22Rv1 (cell line): ENCODE measurements around the gene CHKB.

Source experiments
- H3K27ac ChIP-seq: fragments of 450-650 bp; 2 replicates; pipeline ENCODE4 v1.5.1; 2017
- ZFX ChIP-seq: fragments of 450-650 bp; IDR thresholded peaks from 2 replicates; pipeline ENCODE4 v1.6.1; 2017; ENCODE audit warnings: antibody characterized with exemption, borderline replicate concordance
- TF ChIP-seq, protein P1 (sequence below): fragments of 450-650 bp; IDR thresholded peaks from 2 replicates; pipeline ENCODE4 v1.5.1; 2017; ENCODE audit warnings: mild to moderate bottlenecking

The CHKB gene, protein sequence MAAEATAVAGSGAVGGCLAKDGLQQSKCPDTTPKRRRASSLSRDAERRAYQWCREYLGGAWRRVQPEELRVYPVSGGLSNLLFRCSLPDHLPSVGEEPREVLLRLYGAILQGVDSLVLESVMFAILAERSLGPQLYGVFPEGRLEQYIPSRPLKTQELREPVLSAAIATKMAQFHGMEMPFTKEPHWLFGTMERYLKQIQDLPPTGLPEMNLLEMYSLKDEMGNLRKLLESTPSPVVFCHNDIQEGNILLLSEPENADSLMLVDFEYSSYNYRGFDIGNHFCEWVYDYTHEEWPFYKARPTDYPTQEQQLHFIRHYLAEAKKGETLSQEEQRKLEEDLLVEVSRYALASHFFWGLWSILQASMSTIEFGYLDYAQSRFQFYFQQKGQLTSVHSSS

DNA sequence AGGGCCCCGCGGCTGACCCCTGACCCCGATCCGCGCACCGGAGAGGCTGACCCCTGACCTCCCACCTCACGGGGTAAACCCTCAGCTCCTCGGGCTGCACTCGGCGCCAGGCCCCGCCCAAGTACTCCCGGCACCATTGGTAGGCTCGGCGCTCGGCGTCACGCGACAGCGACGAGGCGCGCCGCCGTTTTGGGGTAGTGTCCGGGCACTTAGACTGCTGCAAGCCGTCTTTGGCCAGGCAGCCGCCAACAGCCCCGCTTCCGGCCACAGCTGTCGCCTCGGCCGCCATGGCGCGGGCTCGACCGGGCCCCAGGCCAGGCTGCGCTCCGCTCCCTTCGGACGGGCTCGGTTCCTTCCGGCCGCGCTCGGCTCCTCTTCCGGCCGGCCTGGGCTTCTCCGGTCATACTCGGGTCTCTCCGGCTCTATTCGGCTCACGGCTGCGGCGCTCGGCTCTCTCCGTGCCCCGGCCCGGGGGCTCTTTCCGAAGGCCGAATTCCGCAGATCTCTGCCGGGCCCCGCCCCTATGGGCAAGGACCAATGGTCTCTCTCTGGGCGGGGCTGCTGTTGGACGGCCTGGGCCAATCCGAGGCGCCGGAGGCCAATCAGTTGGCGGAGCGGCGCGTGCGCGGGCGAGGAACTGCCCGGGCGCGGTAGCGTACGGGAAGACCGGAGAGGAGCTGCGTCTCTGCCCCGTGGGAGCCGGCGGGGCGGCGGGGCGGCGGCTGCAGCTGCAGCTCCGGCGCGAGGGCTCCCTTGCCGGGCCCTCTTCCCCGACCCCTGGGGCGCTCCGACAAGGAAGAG lies at the start of gene CHKB:
Gene CHKB, minus strand, starts transcription at position 357 of the 801 bp plus-strand sequence. Its CDS starts 68 bp downstream, at position 289.
- TF ChIP-seq ZFX, result no peak
- TF ChIP-seq, protein P1, sequence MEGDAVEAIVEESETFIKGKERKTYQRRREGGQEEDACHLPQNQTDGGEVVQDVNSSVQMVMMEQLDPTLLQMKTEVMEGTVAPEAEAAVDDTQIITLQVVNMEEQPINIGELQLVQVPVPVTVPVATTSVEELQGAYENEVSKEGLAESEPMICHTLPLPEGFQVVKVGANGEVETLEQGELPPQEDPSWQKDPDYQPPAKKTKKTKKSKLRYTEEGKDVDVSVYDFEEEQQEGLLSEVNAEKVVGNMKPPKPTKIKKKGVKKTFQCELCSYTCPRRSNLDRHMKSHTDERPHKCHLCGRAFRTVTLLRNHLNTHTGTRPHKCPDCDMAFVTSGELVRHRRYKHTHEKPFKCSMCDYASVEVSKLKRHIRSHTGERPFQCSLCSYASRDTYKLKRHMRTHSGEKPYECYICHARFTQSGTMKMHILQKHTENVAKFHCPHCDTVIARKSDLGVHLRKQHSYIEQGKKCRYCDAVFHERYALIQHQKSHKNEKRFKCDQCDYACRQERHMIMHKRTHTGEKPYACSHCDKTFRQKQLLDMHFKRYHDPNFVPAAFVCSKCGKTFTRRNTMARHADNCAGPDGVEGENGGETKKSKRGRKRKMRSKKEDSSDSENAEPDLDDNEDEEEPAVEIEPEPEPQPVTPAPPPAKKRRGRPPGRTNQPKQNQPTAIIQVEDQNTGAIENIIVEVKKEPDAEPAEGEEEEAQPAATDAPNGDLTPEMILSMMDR, result no peak
- H3K27ac ChIP-seq, result peak within 1 kb of the TSS; percentile 97

DNA sequence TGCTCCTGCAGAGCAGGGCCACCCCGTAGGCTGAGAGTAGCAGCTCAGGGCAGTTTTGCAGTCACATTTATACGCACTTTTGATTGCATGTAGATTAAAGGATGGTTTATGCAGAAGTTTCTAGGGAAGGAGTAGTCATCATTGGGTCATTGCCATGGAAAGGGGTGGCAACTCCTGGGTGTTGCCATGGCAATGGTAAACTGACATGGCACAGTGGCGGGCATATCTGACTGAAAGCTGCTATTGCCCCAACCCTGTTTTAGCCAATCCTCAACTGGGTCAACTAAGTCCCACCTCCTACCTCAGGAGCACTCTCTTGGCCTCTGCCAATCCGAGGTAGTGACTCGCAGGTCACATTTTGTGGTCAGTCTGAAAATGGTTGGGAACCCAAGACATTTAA lies 47.7 kb upstream of the CHKB start:
- H3K27ac ChIP-seq, result no peak overlapping the region
- TF ChIP-seq, protein P1, result no peak
- TF ChIP-seq ZFX, result no peak

DNA sequence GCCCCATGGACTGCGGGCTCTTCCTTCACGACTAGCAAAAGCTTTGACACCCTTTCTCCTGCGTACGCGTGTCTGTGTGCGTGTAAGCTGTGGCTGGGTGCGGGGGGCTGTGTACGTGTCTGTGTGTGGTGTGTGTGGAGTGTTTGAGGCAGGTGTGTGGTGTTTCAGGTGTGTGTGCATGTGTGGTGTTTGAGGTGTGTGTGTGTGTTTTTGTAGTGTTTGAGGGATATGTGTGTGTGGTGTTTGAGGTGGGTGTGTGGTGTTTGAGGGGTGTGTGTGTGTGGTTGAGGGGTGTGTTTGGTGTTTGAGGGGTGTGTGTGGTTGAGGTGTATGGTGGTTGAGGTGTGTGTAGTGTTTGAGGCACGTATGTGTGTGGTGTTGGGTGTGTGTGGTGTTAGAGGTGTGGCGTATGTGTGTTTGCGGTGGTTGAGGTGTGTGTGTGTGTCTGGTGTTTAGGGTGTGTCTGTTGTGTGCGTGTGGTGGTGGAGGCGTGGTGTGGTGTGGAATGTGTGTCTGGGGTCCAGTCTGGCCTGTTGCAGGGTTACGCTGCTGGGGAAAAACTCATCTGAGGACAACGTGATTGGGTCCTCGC lies 46.0 kb upstream of the CHKB start:
- H3K27ac ChIP-seq, result peak overlapping the region; percentile 65
- TF ChIP-seq ZFX, result no peak
- TF ChIP-seq, protein P1, result no peak

DNA sequence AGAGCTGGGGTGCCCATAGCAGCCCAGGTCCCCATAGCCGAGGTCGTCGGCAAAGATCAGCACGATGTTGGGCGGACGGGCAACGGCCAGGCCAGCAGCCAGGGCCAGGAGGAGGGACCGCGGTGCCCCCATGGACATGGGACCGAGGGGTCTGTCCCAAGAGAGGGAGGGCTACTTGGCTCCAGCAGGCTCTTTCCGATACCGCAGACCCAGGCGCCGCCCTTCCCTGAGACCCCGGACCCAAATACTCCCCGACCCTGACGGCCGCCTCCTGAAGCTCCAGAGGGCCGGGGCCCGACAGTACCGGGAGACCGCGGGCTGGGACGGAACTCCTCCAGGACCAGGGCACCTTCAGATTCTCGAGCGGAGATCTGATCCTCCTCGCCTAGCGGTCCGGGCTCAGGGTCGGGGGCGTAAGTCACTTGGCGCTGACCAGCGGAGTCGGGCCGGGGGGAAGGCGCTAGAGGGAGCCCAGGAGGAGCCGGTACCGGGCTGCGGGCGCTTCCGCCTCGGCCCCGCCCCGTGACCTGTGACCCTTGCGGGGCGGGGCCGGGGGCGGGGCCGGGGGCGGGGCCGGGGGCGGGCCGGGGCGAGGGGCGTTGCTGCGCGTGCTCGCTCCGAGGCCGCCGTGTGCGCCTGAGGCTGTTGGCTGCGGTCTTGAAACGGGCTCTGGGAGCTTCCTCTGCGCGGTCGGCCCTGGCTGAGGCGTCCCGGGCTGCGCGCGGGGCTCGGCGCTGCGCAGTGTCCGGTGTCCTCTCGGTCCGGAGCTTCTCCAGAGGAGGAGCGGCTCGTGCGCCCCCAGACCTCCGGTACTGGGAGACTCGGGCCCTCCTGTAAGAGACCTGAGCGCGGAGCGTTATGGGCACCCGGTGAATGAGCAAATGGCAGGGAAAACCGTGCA lies 45.2 kb upstream of the CHKB start, which contains the start of gene ARSA:
Gene ARSA, minus strand, starts transcription at position 511 of the 901 bp plus-strand sequence. Its CDS starts 373 bp downstream, at position 138.
- peak within 1 kb of the TSS; percentile 65 for H3K27ac ChIP-seq
- TF ChIP-seq ZFX, result no peak
- TF ChIP-seq, protein P1, result peak; percentile 57

DNA sequence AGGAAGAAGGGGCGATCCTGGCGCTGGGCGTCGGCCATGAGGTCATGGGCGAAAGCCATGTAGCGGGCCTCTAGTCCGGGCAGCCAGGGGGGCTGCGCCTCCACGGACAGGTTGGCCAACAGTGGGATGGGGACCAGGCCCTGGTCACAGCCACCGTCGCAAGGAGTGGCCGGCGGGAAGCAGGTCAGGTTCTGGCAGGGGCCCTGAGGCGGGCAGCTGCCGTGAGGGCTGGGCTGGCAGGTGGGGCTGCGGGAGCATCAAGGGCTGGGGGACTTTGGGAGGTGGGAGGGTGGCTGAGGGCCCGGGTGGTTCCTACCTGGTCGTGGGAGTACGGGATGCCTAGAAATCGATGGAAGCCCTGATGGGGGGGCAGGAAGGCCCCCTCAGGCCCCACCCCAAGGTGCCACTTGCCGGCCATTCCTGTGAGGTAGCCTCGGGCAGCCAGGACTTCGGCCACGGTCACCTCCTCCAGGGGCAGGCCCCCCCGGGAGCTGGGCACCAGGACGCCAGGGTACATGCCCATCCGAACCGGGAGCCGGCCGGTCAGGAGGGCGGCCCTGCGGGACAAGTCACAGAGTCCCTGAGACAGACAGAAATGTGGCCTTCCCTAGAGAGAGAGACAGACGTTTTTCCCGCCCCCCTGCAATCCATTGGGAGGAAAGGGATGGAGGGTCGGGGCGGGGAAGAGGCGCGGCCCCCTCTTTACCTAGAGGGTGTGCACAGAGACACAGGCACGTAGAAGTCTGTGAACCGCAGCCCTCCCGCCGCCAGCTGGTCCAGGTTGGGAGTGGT lies 44.4 kb upstream of the CHKB start:
- TF ChIP-seq, protein P1, result no peak
- TF ChIP-seq ZFX, result no peak
- H3K27ac ChIP-seq, result peak overlapping the region; percentile 65
